ENCODE results near the gene SIX3. TPM values are rescaled to one million over a fixed set of nuclear protein-coding genes. Genes with fewer than 3 reads are reported as not detected.

The SIX3 gene
- polyA plus RNA-seq, 1 of the 3 experiments (the other 2 are of a cell fraction), result 0.58 TPM

DNA sequence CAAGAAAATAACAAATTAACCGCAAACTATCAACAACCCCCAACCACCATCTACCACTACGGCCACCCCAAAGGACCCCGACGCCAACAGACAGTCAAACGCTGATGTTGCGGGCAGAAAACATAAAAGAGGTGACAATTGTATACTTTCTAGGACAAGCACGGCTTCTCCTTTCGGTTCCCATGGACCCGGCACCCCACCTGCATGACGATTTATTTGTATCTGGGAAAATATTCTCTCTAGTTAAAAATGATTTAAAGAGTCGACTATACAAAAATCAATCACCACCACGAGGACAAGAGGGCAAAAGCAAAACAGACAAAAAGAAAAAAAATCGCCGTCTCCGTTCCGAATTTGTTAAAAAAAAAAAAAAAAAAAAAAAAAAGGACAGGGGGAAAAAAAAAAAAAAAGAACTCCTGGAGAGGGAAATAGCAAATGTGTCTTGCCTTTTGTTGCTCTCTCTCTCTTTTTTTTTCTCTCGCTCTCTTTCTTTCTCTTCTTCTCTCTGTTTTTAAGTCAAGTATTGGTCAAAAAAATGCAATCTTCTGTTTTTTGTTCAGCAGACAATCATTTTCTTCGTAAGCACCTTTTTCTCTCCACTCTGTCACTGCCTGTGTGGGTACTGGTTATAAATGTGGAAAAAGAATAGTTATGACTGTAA, 3.6 kb downstream of the SIX3 start:
- Histone ChIP-seq H3K79me2 (ENCODE audit: insufficient read depth) (no peaks in the 10 kb centered on the region), H3K4me3 (ENCODE audit: low read depth in 2 of 2, low read length in 1 of 2) (peak overlapping the region; percentile 56 to 60; a peak in 3 of 4 replicates), H3K4me2 (peak overlapping the region; percentile 87), H3K9me3 (no peaks in the 10 kb centered on the region), H3K36me3 (replicated peaks in 1 of 2; ENCODE audit: control insufficient read depth in 1 of 2, insufficient read depth in 2 of 2, low read length in 1 of 2) (peaks cover 0 to 2% of the 10 kb centered on the region in 2 experiments), H3K27ac (ENCODE audit: low read depth in 2 of 2, low read length in 1 of 2) (peak overlapping the region in 1 of 2 experiments; percentile 92; a peak in 2 of 4 replicates), H3K9ac (no peak overlapping the region), H4K20me1 (ENCODE audit: insufficient read depth) (no peaks in the 10 kb centered on the region), H3K4me1 (ENCODE audit: control insufficient read depth in 1 of 2, insufficient read depth in 2 of 2, low read depth in 1 of 2, low read length in 1 of 2) (peaks cover 0 to 44% of the 10 kb centered on the region in 2 experiments; a peak in 2 of 4 replicates), H3K9me2 (no peaks in the 10 kb centered on the region), H3K27me3 (ENCODE audit: insufficient read depth) (peaks cover 42% of the 10 kb centered on the region), H3F3A (replicated peaks; ENCODE audit: insufficient read depth) (peaks cover 4% of the 10 kb centered on the region), H2AFZ (ENCODE audit: low read depth) (no peak overlapping the region)
- CTCF ChIA-PET, result interaction anchor here (2.0 to 20.5 kb wide), 4 partner anchors 12 to 553 kb away, joined by 11 to 581 read pairs (median 24); no protein-coding TSS in a partner anchor
- POLR2A ChIA-PET, result no interaction called here
- TF ChIP-seq TCF12 (IDR thresholded peaks at IDR 0.05), result no peak
- WGBS (ENCODE audit: low lambda C conversion rate), result 61% methylated on average over 18 of the region's 18 CpGs
- peak; percentile 48 for DNase-seq

DNA sequence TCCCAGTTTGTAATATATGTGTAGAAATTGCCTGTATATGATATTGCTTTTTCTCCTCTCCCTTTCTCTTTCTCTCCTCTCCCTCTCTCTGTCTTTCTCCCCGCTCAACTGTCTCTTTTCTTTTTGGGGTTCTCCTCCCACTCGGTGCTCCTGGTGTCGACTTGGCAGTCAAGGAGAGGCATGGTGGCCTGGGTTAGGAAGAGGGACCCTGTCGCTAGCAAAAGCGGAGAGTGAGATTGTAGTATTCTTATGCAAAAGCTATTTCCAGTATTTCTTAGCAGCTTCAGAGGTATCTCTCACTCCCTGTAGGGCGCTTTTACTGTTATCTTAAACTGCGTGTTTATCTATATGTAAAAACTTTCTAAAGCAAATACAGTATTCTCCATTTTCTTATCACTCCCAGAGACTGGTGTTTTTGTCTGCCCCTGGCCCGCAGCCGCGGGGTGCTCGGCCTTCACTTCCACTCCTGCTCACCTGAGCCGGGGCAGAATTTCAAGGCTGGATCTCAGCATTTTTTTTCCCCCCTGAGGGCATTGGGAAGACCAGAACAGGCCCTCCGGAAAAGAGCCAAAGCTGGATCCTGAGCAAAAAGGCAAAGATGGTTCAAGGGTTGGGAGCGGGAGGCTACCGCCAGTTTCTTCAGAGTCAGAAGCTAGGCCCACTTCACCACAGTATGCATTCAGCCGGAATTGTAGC, 4.3 kb downstream of the SIX3 start:
- Histone ChIP-seq H3K4me3 (ENCODE audit: low read depth in 2 of 2, low read length in 1 of 2) (peak overlapping the region in 1 of 2 experiments; percentile 60; a peak in 2 of 4 replicates), H3K4me1 (ENCODE audit: control insufficient read depth in 1 of 2, insufficient read depth in 2 of 2, low read depth in 1 of 2, low read length in 1 of 2) (peaks cover 0 to 37% of the 10 kb centered on the region in 2 experiments; a peak in 1 of 4 replicates), H3K27ac (ENCODE audit: low read depth in 2 of 2, low read length in 1 of 2) (peak overlapping the region in 1 of 2 experiments; percentile 92; a peak in 1 of 4 replicates), H3K9me3 (no peaks in the 10 kb centered on the region), H2AFZ (ENCODE audit: low read depth) (no peak overlapping the region), H3K36me3 (replicated peaks in 1 of 2; ENCODE audit: control insufficient read depth in 1 of 2, insufficient read depth in 2 of 2, low read length in 1 of 2) (peaks cover 0 to 2% of the 10 kb centered on the region in 2 experiments), H3K9ac (no peak overlapping the region), H3F3A (replicated peaks; ENCODE audit: insufficient read depth) (no peaks in the 10 kb centered on the region), H3K27me3 (ENCODE audit: insufficient read depth) (peaks cover 34% of the 10 kb centered on the region), H3K4me2 (no peak overlapping the region), H3K9me2 (no peaks in the 10 kb centered on the region), H3K79me2 (ENCODE audit: insufficient read depth) (no peaks in the 10 kb centered on the region), H4K20me1 (ENCODE audit: insufficient read depth) (no peaks in the 10 kb centered on the region)
- TF ChIP-seq TAF1 (IDR thresholded peaks at IDR 0.05; ENCODE audit: borderline replicate concordance, low read depth, low read length) (no peak), SMC3 (IDR thresholded peaks at IDR 0.05; ENCODE audit: low read depth, low read length) (no peak), NRF1 (IDR thresholded peaks at IDR 0.05; ENCODE audit: low read depth, low read length) (no peak), FOSL2 (IDR thresholded peaks at IDR 0.05; ENCODE audit: borderline replicate concordance, low read depth) (no peak), GABPA (IDR thresholded peaks at IDR 0.05; ENCODE audit: low read depth) (no peak), RXRA (IDR thresholded peaks at IDR 0.05; ENCODE audit: borderline replicate concordance, low read depth) (no peak), GATA2 (CRISPR knock-in tag; IDR thresholded peaks at IDR 0.05) (0 out of 2 replicates have a peak, but pooled peaks have one; percentile 12)
- TF ChIP-seq, protein P1, sequence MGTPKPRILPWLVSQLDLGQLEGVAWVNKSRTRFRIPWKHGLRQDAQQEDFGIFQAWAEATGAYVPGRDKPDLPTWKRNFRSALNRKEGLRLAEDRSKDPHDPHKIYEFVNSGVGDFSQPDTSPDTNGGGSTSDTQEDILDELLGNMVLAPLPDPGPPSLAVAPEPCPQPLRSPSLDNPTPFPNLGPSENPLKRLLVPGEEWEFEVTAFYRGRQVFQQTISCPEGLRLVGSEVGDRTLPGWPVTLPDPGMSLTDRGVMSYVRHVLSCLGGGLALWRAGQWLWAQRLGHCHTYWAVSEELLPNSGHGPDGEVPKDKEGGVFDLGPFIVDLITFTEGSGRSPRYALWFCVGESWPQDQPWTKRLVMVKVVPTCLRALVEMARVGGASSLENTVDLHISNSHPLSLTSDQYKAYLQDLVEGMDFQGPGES (IDR thresholded peaks at IDR 0.05; ENCODE audit: low read depth, low read length), result no peak
- TF ChIP-seq, protein P2, sequence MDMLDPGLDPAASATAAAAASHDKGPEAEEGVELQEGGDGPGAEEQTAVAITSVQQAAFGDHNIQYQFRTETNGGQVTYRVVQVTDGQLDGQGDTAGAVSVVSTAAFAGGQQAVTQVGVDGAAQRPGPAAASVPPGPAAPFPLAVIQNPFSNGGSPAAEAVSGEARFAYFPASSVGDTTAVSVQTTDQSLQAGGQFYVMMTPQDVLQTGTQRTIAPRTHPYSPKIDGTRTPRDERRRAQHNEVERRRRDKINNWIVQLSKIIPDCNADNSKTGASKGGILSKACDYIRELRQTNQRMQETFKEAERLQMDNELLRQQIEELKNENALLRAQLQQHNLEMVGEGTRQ (IDR thresholded peaks at IDR 0.05; ENCODE audit: borderline replicate concordance, low read depth, low read length), result no peak
- 85% methylated on average over 16 of the region's 16 CpGs for WGBS (ENCODE audit: low lambda C conversion rate)
- POLR2A ChIA-PET, result interaction anchor here (0.6 to 1.1 kb wide), 2 partner anchors 11 to 171 kb away, joined by 3 to 5 read pairs; no protein-coding TSS in a partner anchor
- peak; percentile 50 for DNase-seq
- CTCF ChIA-PET, result interaction anchor here (1.0 to 20.5 kb wide), 9 partner anchors 11 to 555 kb away, joined by 3 to 581 read pairs (median 4); no protein-coding TSS in a partner anchor
